Endothelial cell of umbilical vein (primary cell): Measurements from ENCODE around the gene MAN2B2. TPM values are rescaled to one million over a fixed set of nuclear protein-coding genes. Genes with fewer than 3 reads are reported as not detected.
"Not testable (repeated sequence)": the region's sequence is repeated elsewhere in the genome, so short reads cannot be mapped to it uniquely, and the experiment has no call there.

Experiments used
- BruUV-seq: library from RNA; stranded (reverse); fragments of 400-500 nt; replicated peaks from 2 replicates; lab custom pipeline; 2021; lab: Mats Ljungman, UMichigan
- CTCF ChIA-PET: fragments of 300-600, 350-600 bp; sonication (Branson Sonifier 250); formaldehyde crosslinking; loops from one replicate; lab custom pipeline; 2021; ENCODE audit warnings: antibody characterized with exemption, inconsistent platforms; lab: Charles Lee
- POLR2A ChIA-PET: fragments of 300-600, 350-600 bp; sonication (Branson Sonifier 250); formaldehyde crosslinking; loops from one replicate; lab custom pipeline; 2021; ENCODE audit warnings: antibody characterized with exemption, inconsistent platforms; lab: Charles Lee
- DNase-seq: peaks from one replicate; pipeline ENCODE4 v3.0.0-alpha.2; 2011; ENCODE audit warnings: low read depth, low spot score
- FAIRE-seq: peaks from 2 replicates; lab custom pipeline; 2011; peaks lifted over from hg19 to GRCh38; lab: Jason Lieb, UNC
- H2AFZ ChIP-seq: 2 replicates; pipeline ENCODE4 v1.6.0; 2012; ENCODE audit warnings: low read depth, low read length, control low read depth, inconsistent platforms
- H3K27ac ChIP-seq: 2 replicates; pipeline ENCODE4 v1.5.1; 2011; ENCODE audit warnings: low read depth, mild to moderate bottlenecking, control low read depth, low read length, moderate library complexity; ENCODE audit not compliant: insufficient read depth
- H3K27me3 ChIP-seq, 2 experiments: 2 replicates each; pipeline versions ENCODE4 v1.6.0 to v1.6.1; 2011; ENCODE audit warnings: low read length in 2 of 2, mixed read lengths in 1 of 2; ENCODE audit not compliant: control insufficient read depth in 2 of 2, insufficient read depth in 2 of 2
- H3K36me3 ChIP-seq, 2 experiments: 2 replicates in 1 of 2; 3 replicates in 1 of 2; pipeline ENCODE4 v1.5.1; 2011; ENCODE audit warnings: low read length in 2 of 2, mild to moderate bottlenecking in 1 of 2, moderate library complexity in 1 of 2; ENCODE audit not compliant: control insufficient read depth in 2 of 2, insufficient read depth in 2 of 2; ENCODE audit errors: extremely low read depth in 1 of 2
- H3K4me1 ChIP-seq: 3 replicates; pipeline ENCODE4 v1.5.1; 2011; ENCODE audit warnings: mild to moderate bottlenecking, low read length; ENCODE audit not compliant: control insufficient read depth, insufficient read depth; ENCODE audit errors: extremely low read depth
- H3K4me2 ChIP-seq: 2 replicates; pipeline ENCODE4 v1.6.1; 2011; ENCODE audit warnings: low read length, control low read depth, mixed read lengths; ENCODE audit not compliant: insufficient read depth
- H3K4me3 ChIP-seq, 3 experiments: fragments of 200-600 bp in 1 of 3; sonication (generic), shearing (Covaris generic) in 1 of 3; replicated peaks in 1 of 3; 2 replicates each; pipeline ENCODE4 v1.5.1; 2011 to 2016; ENCODE audit warnings: control low read depth in 3 of 3, low read length in 3 of 3, mild to moderate bottlenecking in 2 of 3, inconsistent platforms in 1 of 3, low read depth in 1 of 3, moderate library complexity in 1 of 3; ENCODE audit not compliant: insufficient read depth in 1 of 3
- H3K79me2 ChIP-seq: 2 replicates; pipeline ENCODE4 v1.6.0; 2012; ENCODE audit warnings: low read length, inconsistent platforms; ENCODE audit not compliant: control insufficient read depth, insufficient read depth
- H3K9ac ChIP-seq: replicated peaks from 2 replicates; pipeline ENCODE3; 2011; ENCODE audit warnings: low read length, control low read depth; ENCODE audit not compliant: insufficient read depth; ENCODE audit errors: extremely low read depth
- H3K9me1 ChIP-seq: replicated peaks from 3 replicates; pipeline ENCODE4 v1.6.0; 2011; ENCODE audit warnings: mild to moderate bottlenecking, low read length; ENCODE audit not compliant: control insufficient read depth, insufficient read depth; ENCODE audit errors: extremely low read depth
- H3K9me3 ChIP-seq: replicated peaks from 2 replicates; pipeline ENCODE4 v1.5.1; 2012; ENCODE audit warnings: low read length, inconsistent platforms; ENCODE audit not compliant: control insufficient read depth, insufficient read depth
- H4K20me1 ChIP-seq: replicated peaks from 2 replicates; pipeline ENCODE3; 2011; ENCODE audit warnings: mild to moderate bottlenecking, low read length; ENCODE audit not compliant: control insufficient read depth, insufficient read depth; ENCODE audit errors: extremely low read depth
- CTCF ChIP-seq, 2 donors: IDR thresholded peaks; 1 replicate in 1 of 2; 2 replicates in 1 of 2; pipeline ENCODE4 v1.5.1; 2011; ENCODE audit warnings: low read length in 2 of 2, mild to moderate bottlenecking in 2 of 2, moderate library complexity in 2 of 2, control low read depth in 1 of 2, inconsistent platforms in 1 of 2, low read depth in 1 of 2; ENCODE audit not compliant: insufficient read depth in 1 of 2; ENCODE audit errors: extremely low read depth in 1 of 2
- FOS ChIP-seq: IDR thresholded peaks from 2 replicates; pipeline ENCODE4 v1.6.1; 2011; ENCODE audit warnings: mild to moderate bottlenecking, low read length, moderate library complexity, borderline replicate concordance; ENCODE audit not compliant: insufficient read depth
- GATA2 ChIP-seq: IDR thresholded peaks from 2 replicates; pipeline ENCODE4 v1.7.0; 2011; ENCODE audit warnings: low read depth, mild to moderate bottlenecking, moderate library complexity, mixed read lengths, low read length; ENCODE audit not compliant: insufficient read length, insufficient read depth
- JUN ChIP-seq: IDR thresholded peaks from 2 replicates; pipeline ENCODE4 v1.6.1; 2011; ENCODE audit warnings: borderline replicate concordance, low read depth; ENCODE audit not compliant: insufficient read length, insufficient read depth
- MAX ChIP-seq: IDR thresholded peaks from 2 replicates; pipeline ENCODE4 v1.6.1; 2011; ENCODE audit not compliant: insufficient read depth, insufficient read length
- MYC ChIP-seq: IDR thresholded peaks from one replicate; pipeline ENCODE4 v1.6.1; 2011; ENCODE audit warnings: mild to moderate bottlenecking, low read depth, low read length
- POLR2A ChIP-seq: IDR thresholded peaks from 2 replicates; pipeline ENCODE4 v1.6.1; 2012; ENCODE audit warnings: low read depth, mild to moderate bottlenecking, control low read depth, low read length
- POLR2AphosphoS5 ChIP-seq: IDR thresholded peaks from 2 replicates; pipeline ENCODE4 v1.6.1; 2012; ENCODE audit warnings: low read depth, mild to moderate bottlenecking, control low read depth, low read length, moderate library complexity; ENCODE audit not compliant: insufficient read depth
- dilution Hi-C: fragments of 300-500 bp; cut with MboI; formaldehyde crosslinking; loops from one replicate; pipeline ENCODE4 v1.15.0; 2019; ENCODE audit warnings: low sequenced_read_pairs; ENCODE audit not compliant: extremely low pct_ligation_motif_present
- intact Hi-C: fragments of 100-400 bp; cut with micrococcal nuclease; formaldehyde crosslinking; loops from one replicate; pipeline ENCODE4 v1.10.0; 2022
- polyA plus RNA-seq, 4 experiments: library from polyadenylated mRNA; depleted of rRNA in 3 of 4; stranded (reverse) in 3 of 4; unstranded in 1 of 4; fragments of >200 nt; gene quantifications; 2 replicates each; pipeline versions ENCODE4 v1.2.1 to v1.2.3, GENCODE V29; 2011 to 2012; ENCODE audit warnings: missing spikeins in 1 of 4
- total RNA-seq: library from RNA; stranded (reverse); gene quantifications from 2 replicates; pipeline ENCODE4 v1.2.3, GENCODE V29; 2021

MAN2B2 gene
- total and polyA plus RNA-seq, 2 donors (not counting 3 experiments of a cell fraction or from before 2014, with no cell fraction given): 15.7 to 25.1 TPM

- H3K4me1 ChIP-seq: no peaks in the 10 kb centered on the region
- DNase-seq: no peak
- no peaks in the 10 kb centered on the region for H4K20me1 ChIP-seq
- intact Hi-C loops: no loop called here
- no peak overlapping the region for H3K27ac ChIP-seq
- no peak overlapping the region for H2AFZ ChIP-seq
- ChIA-PET CTCF (no interaction called here), POLR2A (no interaction called here)
- FAIRE-seq: no peak
- BruUV-seq: no TSS peak
- no peak overlapping the region for H3K4me2 ChIP-seq
- no peaks in the 10 kb centered on the region for H3K79me2 ChIP-seq
- no peak overlapping the region for H3K9ac ChIP-seq
- no peaks in the 10 kb centered on the region for H3K36me3 ChIP-seq
- no peak overlapping the region for H3K4me3 ChIP-seq
- H3K27me3 ChIP-seq: no peaks in the 10 kb centered on the region
- TF ChIP-seq POLR2A: no peak
- no peaks in the 10 kb centered on the region for H3K9me3 ChIP-seq
- dilution Hi-C loops: no loop called here
- H3K9me1 ChIP-seq: no peaks in the 10 kb centered on the region
Measured at GRCh38 chr4:6626066-6626465, 51.1 kb downstream of the MAN2B2 start.

- Histone ChIP-seq H3K36me3 (no peaks in the 10 kb centered on the region), H3K27ac (no peak overlapping the region), H3K9me1 (no peaks in the 10 kb centered on the region), H4K20me1 (no peaks in the 10 kb centered on the region), H3K4me1 (no peaks in the 10 kb centered on the region), H2AFZ (no peak overlapping the region), H3K9me3 (no peaks in the 10 kb centered on the region), H3K4me2 (no peak overlapping the region), H3K79me2 (no peaks in the 10 kb centered on the region), H3K27me3 (no peaks in the 10 kb centered on the region), H3K9ac (no peak overlapping the region), H3K4me3 (no peak overlapping the region)
- ChIA-PET POLR2A (no interaction called here), CTCF (no interaction called here)
- BruUV-seq: no TSS peak
- intact Hi-C loops (no loop called here), dilution Hi-C loops (no loop called here)
- FAIRE-seq (no peak), DNase-seq (no peak)
- TF ChIP-seq CTCF (IDR thresholded peaks at IDR 0.05; ENCODE audit: extremely low read depth in 1 of 2, insufficient read depth in 1 of 2, low read depth in 1 of 2, low read length in 2 of 2) (no peak), FOS (no peak), MAX (no peak), GATA2 (no peak), MYC (no peak), POLR2AphosphoS5 (no peak), JUN (no peak), POLR2A (no peak)
Measured at GRCh38 chr4:6627832-6628231, 52.8 kb downstream of the MAN2B2 start.

- H3K36me3 ChIP-seq, H2AFZ ChIP-seq, H3K4me3 ChIP-seq, H3K9me3 ChIP-seq, intact Hi-C loops, POLR2A ChIA-PET, H3K4me1 ChIP-seq, H3K4me2 ChIP-seq, CTCF ChIA-PET, H3K9ac ChIP-seq, FAIRE-seq, H3K79me2 ChIP-seq, dilution Hi-C loops, BruUV-seq, H3K27ac ChIP-seq, H3K9me1 ChIP-seq, H3K27me3 ChIP-seq, H4K20me1 ChIP-seq, DNase-seq: not testable (repeated sequence)
Measured at GRCh38 chr4:6628484-6628883, 53.5 kb downstream of the MAN2B2 start.
